HG03097 (cell line): ENCODE data around the gene SEPTIN10.
"Not testable (repeated sequence)": the region's sequence is repeated elsewhere in the genome, so short reads cannot be mapped to it uniquely, and the experiment has no call there.

ENCODE experiments used
- ATAC-seq: cut with Tn5 transposase; IDR thresholded peaks from one replicate; pipeline ENCODE4 v1.9.1; 2021; ENCODE audit not compliant: unreplicated experiment, low FRiP score

SEPTIN10 gene

GRCh38 chr2:109613922-109614714, at the start of gene SEPTIN10, which contains the start of gene SOWAHC:
Gene SEPTIN10, minus strand, starts transcription at chr2:109613966. Its CDS starts 139 bp downstream, at chr2:109613827.
Gene SOWAHC, plus strand, starts transcription at chr2:109614364. Its CDS starts 126 bp downstream, at chr2:109614490.
- peak; percentile 65 for ATAC-seq

DNA sequence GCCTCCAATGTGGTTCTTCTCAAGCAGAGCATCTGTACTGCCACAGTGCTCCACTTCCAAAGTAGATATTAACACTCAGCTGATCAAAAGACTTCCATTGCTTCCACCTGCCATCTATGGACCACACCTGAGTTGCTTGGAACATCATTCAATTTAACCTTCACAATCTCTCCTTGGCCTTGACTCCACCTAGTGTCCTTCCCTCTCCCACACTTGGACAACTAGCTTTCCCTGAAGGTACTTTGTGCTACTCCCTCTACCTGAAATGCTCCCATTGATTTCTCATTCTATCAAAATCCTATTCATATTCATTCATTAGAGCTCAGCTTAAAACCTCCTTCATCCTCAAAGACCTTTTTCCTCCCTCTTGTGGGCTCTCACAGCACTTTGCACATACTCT, 49.1 kb upstream of the SEPTIN10 start:
- ATAC-seq = no peak

DNA sequence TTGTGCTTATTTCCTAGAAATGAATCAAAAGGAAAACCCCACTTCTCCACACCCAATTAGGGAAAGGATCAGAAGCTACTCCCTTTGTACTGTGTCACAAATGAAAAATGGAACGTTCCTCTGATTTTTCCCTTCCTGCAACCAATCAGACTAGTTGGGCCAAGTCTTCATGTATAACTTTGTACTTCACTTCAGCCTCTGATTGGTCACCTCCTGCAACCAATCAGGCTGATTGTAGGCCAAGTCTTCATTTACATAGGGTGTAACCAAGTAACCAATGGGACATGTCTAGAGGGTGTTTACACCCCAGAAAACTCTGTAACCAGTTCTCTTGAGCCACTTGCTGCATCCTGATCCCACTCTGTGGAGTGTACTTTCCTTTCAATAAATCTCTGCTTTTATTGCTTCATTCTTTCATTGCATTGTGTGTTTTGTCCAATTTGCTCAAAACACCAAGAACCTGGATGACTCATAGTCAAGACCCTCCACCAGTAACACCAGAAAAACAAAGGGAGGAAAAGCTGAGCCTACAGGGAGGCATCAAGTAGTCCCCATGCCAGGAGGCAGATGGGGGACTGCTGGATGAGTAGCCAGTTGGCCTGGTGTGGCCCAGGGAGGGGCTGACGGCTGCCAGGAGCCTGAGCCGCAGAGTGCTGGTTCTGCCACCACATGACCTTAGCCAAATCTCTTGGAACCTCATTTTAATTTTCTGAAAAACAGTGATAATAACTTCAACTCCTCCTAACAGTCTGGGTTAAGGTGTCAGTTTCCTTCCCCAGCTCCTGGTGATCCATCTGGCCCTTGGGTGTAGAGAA, 46.5 kb upstream of the SEPTIN10 start:
- no peak for ATAC-seq

DNA sequence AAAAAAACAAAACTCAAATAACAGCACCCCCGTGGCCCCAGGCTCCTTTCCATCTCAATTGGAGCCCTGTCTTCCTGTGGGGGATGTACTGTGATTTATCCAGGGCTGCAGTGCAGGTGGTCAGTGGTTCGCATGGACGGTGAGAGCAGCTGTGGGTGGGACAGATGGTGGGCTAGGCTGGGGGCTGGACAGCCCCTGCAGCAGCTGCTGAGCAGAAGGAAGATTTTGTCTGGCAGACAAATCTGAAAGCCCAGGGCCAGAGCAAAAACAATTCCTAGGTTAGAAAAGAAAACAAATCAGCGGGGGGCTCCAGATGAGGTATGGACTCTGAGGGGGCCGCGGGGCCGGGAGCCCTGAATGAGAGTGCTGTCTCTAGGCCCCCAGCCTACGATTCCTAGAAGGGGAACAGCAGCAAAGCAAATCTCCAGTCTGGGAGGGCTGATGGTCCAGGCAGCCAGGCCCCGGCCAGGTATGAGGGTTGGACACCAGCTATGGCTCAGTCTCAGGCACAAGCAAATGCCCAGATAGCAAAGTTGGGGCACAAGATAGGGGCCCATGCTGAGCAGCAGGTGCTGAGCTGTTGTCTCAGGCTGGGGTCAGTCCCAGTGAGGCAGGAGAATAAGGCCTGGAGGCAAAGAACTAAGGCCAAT, 45.8 kb upstream of the SEPTIN10 start:
- no peak for ATAC-seq

GRCh38 chr2:109655287-109655686, 41.5 kb upstream of the SEPTIN10 start:
- no peak for ATAC-seq

- ATAC-seq = no peak
Measured at GRCh38 chr2:109654326-109655050, 40.7 kb upstream of the SEPTIN10 start.

DNA sequence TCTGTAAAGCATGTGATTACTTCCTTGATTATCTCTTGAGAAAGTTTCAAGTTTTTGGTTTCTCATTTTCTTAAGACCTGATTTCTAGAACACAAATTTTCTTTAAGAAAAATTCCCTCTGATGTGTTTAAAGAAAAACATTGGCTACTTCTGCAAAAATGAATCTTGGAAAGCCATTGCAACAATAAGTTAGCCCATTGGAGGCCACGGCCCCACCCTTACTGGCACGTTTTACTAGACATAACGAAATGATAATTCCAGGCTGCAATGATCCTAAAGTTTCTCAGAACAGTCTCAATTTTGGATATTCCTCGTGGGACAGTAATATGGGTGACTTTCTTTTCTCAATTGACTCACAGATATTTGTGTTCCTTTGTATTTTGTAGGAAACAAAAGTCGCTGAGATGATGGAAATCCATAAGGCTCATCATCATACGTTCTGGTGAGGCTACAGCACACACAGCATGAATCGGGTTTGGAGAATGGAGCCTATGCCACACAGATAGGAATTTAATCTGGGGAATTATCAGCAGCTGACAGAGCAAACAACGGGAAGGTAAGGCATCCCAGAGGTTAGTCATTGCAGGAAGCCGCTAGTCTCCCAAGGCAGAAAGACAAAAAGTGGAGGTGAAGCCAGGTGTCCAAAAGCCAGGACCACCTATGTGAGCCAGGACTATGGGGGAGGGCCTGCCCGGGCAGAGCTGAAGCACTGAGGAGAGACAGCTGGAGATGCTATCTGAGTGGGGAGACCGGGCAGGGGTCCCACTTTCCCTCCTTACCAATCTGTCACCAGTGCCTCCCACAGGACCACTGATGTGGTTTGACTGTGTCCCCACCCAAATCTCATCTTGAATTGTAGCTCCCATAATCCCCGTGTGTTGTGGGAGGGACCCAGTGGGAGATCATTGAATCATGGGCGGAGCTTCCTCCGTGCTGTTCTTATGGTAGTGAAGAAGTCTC, 36.2 kb upstream of the SEPTIN10 start:
- no peak for ATAC-seq

- ATAC-seq = no peak
Measured at GRCh38 chr2:109648041-109648527, 34.3 kb upstream of the SEPTIN10 start.

GRCh38 chr2:109647636-109648035, 33.9 kb upstream of the SEPTIN10 start:
- ATAC-seq = no peak

DNA sequence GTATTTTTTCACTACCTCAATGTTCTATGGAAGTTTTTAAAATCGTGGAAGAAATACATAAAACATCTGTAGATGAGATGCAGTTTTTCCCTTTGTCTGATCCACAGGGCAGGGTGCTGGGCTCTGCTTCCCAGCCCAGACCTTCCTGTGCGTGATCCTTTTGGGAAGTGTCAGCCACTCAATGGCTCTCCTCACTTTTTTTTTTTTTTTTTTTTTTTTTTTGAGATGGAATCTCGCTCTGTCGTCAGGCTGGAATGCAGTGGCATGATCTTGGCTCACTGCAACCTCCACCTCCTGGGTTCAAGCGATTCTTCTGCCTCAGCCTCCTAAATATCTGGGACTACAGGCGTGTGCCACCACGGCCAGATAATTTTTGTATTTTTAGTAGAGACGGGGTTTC, 33.2 kb upstream of the SEPTIN10 start:
- ATAC-seq = no peak

- no peak for ATAC-seq
Measured at GRCh38 chr2:109645412-109646184, 31.8 kb upstream of the SEPTIN10 start.

DNA sequence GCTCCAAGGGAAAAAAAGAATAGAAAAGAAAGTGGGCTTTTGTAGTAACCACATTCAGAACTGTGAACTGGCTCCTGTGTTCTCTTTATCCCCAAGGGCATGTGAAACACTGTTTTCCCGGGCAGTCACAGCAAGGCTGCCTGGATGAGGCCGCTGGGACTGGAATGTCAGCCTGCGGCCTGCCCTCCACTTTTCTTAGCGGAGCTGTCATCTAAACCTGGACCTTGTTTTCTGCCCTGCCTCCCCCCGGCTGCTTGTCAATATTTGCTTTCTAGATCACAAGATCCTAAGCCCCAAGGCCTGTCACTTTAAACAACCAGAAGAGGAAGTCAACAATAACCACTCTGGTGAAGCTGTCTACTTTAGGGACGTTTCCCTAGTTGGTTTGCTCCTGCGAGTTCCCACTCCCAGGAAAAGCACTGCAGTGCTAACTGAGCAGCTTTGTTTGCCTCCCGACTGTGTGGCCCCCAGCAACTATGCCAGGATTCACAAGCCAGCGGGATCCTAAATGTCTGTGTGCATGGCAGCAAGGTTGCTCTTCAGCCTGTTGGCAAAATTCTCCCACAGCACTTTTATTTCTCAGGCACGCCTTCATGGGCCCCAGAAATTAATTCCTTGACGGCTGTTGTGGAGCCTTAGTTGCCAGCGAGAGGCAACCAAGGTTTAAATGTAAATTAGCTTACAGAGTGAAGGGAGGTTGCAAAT, 31.0 kb upstream of the SEPTIN10 start:
- ATAC-seq = no peak

DNA sequence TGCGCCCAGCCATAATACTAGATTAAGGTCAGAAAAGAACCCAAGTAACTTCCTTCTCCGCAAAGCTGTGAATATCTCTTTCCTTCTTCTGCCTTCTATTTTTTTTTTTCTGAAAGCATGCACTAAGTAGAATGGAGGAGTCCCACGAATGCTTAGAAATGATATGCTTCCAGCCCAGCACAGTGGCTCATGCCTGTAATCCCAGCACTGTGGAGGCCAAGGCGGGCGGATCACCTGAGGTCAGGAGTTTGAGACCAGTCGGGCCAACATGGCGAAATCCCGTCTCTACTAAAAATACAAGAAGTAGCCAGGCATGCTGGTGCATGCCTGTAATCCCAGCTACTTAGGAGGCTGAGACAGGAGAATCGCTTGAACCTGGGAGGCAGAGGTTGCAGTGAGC, 26.2 kb upstream of the SEPTIN10 start:
- ATAC-seq = not testable (repeated sequence)

DNA sequence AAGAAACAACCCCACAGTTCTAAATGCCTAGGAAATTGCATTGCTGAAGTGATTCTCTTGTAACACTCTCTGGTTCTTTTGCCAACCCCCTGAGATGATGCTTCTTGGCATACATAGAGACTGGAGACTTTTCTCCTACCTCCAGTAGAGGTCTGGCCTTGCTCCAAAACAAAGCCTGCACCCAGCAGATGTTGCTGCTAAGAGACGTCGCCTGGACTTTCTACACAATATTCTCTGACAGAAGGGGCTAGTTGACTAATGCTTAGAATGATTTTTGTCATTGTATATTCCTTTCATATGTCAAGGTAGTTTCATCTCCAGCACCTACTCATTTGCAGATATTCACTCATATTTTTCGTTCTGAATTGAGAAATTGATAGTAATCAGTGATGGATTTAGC, 25.0 kb upstream of the SEPTIN10 start:
- ATAC-seq = no peak

DNA sequence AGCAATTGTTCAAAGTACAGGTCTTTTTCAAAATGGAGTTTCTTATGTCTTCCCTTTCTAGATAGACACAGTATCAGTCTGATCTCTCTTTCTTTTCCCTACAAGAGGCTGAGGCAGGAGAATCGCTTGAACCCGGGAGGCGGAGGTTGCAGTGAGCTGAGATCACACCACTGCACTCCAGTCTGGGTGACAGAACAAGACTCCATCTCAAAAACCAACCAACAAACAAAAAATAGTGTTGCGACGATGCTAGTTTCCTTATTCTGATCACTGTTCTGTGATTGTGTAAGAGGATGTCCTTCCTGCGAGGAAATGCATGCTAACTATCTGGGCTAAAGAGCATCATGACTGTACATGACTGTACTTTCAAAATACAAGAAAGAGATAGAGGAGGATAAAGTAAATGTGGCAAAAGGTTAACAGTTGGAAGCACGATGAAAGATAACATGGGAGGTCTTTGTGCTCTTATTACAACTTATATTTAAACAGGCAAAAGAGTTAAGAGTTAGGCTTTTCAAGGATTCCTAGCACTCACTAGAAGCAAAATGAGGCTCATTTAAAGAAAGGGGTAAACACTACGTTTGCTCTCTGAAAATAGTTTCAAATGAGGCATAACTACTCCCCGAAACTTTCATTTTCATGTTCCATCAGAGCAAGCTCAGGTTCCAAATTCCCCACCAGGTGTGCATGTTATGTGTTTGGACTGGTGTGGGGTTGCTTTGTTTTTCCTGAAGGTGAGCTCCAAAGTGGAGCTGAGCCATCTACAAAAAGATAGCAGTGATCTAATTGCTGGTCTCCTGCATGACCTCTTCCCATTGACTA, 24.2 kb upstream of the SEPTIN10 start:
- peak; percentile 55 for ATAC-seq

DNA sequence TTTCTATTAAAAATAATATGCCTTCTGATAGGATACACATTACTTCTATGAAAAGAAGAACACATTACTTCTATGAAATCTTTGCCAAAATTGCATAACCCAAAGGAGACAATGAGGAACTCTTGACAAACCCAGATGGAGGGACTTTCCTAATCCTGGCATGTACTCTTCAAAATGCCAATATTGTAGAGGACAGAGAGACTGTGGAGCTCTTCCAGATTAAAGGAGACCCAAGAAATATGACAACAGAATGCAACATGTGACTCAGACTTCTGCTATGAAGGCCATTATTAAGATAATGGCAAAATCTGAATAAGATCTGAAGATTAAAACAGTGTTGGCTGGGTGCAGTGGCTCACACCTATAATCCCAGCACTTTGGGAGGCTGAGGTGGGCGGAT, 22.6 kb upstream of the SEPTIN10 start:
- ATAC-seq = no peak
